ENCODE data around the gene NKD2.
"Not testable (repeated sequence)": the region's sequence is repeated elsewhere in the genome, so short reads cannot be mapped to it uniquely, and the experiment has no call there.

Gene NKD2

DNA sequence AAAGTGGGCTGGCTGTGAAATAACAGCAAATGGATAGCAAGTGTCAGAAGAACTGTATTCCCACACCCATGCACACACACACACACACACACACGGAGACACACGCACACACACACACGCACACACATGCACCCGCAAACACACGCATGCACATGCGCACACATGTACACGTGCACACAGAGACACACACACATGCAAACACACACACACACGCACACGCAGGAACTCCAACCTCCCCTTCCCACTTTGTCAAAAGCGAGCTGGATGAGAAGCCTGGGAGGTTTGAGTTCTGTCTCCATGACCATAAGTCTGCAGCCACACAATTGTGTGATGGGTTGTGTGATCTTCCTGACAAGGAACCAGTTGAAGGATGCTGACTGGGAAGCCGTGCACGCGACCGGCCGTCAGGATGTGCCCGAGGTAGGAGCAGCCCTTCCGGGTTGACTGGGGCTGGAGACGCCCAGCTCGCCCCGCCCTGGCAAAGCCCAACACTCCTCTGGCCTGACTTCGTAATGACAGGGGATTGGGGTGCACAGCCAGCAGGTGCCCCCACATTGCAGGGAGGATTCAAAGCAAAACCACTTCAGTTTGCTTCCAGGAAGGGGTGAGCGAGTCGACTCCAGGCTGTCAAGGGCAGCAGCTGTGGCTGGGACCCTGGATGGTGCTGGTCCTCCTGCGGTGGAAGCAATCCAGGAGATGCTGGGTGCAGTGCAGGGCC, 29.3 kb upstream of the NKD2 start:
- DNase-seq = no peak

DNA sequence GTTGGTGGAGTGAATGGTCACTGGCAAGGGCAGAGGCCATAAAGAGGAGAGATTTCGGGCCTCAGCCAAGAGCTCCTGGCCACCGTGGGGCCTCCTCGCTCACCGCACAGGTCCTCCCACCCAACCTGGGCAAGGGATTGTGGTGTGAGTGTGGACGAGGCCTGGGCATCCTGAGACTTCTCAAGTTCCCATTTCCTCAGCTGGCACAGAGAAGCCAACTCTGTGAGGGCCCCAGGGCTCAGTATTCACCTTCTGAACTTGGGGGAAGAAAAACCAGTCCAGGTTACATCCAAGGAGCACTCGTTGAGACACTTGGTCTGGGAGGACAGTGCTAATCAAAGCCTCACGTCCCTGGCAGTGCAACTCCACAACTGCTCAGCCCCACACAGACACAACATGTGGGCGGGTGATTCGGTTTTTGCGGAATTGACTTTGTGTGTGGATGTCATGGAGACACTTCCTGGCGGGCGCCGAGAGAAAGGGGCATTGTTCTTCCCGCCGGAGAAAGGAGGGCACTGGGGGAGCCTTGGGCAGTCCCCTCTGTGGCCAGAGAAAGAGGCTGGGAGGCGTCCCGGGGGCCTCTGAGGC, 28.5 kb upstream of the NKD2 start:
- DNase-seq = no peak

DNA sequence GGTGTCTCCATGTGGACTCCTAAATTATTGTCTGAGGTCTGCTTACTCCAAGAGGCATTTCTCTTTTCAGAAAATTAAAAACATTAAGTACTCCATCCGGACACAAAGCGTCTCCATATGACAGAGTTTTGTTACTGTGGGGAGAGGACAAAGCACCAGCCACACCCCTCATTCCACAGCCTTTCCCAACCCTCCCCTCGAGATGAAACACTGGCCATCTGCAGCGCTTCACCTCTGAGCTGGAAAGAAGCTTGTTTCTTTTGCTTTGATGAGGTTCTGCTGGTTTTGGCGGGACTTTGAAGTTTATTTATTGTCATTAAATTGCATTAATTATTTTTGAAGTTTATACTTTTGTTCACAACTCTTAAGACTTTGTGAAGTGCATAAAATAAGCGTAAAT, 27.6 kb upstream of the NKD2 start:
- DNase-seq = no peak

DNA sequence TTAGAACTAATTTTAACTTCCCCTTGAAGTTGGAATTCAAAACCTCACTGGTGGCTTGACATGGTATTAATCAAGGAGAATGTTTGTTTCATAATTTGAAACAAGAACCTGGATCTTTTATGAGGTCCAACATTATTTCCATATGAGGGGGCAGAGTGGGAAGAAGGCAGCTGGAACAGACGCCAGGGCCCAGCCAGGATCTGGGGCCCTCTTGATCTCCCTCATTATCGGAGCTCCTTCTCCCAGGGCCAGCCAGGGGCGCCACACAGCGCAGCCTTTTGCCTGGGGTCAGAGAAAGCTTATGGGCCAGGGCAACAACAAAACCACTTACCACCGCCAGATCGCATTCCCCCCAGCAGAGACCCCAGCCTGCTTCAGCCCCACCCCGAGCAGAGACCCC, 27.1 kb upstream of the NKD2 start:
- DNase-seq = no peak

DNA sequence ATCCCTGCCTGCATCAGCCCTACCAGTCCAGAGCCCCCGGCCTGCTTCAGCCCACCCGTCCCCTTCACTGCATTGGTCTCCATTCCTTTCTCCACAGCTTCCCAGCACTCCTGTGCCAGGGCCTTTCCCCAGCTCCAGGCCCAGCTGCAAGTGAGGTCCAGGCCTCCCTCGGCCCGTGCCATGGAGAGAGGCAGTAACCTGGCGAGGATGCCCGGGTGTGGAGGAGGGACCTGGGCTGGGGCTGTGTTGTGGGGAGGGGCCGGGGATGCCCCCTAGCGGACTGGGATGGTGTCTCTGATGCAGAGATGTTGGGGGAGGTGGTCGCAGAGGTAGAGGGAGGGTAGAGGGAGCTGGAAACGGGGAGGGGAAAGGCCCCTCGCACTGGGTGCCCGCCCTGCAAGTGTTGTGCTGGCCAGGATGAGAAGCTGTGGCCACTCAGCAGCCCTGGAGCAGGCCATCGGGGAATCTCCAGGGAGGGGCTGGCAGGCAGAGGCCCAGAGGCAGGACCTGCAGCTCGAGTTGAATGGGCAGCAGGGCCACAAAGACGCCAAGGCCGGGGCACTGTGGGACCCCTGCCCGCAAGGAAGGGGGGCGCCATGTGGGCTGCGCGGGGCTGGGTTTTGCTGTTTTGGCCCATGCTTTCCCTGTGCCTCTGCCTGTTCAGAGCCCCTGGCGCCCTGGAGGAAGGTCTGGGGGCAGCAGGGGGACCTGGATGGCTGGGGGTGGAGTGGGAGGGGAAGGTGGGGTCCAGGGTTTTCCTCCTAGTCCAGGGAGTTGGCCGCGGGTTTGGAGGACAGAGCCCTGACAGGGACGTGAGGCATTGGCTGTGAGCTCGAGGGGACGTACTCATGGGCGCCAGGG, 26.0 kb upstream of the NKD2 start:
- no peak for DNase-seq

DNA sequence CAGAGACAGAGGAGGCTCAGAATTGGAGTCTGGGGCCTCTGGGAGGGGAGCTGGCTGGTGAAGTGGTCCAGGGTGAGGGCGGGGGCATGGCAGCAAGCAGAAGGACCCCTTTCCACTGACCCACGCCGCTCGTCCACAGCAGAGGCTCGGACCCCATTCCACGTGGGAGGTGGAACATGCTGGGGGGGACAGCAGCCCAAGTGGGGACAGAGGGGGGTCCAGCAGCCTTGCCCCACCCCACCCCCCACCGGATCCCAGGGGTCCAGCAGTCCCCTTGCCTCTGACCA, 25.4 kb upstream of the NKD2 start:
- no peak for DNase-seq

DNA sequence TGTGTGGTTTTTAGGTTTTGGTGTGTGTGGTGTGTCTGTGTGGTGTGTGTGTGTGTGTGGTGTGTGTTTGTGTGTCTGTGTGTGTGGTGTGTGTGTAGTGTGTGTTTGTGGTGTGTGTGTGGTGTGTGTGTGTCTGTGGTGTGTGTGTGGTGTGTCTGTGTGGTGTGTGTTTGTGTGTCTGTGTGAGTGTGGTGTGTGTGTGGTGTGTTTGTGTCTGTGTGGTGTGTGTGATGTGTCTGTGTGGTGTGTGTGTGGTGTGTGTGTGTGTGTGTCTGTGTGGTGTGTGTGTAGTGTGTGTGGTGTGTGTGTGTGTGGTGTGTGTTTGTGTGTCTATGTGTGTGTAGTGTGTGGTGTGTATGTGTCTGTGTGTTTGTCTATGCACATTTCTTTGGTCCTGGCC, 25.0 kb upstream of the NKD2 start:
- DNase-seq = no peak

DNA sequence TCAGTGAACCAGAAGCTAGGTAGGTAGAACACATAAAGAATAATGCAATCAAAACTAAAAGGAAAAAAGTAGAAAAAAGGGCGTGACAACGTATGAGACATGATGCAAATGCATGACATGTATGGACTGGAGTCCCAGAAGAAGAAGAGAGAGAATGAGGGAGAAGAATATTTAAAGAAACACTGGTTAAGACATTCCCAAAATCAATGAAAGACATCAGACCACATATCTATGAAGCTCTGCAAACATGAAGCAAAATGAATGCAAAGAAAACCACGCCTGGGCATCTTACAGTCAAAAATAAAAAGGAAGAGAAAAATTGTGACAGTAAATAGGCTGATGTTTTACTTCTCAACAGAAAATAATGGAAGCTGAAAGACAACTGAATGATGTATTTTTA, 23.8 kb upstream of the NKD2 start:
- DNase-seq = no peak

DNA sequence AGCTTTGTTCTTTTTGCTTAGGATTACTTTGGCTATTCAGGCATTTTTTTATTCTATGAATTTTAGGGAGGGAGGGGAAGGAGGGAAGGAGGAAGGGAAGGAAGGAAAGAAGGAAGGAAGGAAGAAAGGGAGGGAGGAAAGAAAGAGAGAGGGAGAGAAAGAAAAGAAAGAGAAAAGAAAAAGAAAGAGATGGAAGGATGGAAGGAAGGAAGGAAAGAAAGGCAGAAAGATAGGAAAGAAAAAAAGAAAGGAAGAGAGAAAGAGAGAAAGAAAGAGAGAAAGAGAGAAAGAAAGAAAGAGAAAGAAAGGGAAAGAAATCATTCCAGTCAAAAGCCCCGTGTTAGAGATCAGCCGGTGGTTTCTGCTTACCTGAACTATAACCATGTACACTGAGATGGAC, 20.8 kb upstream of the NKD2 start:
- DNase-seq = no peak

DNA sequence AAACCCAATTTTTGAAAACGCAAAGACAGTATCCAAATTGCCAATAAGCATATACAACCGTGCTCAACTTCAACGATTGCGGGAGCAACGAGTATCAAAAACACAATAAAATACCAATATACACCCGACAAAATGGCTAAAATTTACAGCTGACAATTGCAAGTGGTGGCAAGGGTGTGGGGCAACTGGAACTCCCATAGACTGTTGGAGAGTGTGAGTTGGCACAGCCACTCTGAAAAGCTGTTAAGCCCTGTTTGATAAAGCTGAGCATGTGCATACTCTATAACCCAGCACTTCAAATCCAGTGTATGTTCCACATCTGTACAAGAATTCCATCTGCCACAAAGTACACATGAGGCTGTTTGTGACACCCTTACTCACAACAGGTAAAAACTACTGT, 20.3 kb upstream of the NKD2 start:
- DNase-seq = no peak

DNA sequence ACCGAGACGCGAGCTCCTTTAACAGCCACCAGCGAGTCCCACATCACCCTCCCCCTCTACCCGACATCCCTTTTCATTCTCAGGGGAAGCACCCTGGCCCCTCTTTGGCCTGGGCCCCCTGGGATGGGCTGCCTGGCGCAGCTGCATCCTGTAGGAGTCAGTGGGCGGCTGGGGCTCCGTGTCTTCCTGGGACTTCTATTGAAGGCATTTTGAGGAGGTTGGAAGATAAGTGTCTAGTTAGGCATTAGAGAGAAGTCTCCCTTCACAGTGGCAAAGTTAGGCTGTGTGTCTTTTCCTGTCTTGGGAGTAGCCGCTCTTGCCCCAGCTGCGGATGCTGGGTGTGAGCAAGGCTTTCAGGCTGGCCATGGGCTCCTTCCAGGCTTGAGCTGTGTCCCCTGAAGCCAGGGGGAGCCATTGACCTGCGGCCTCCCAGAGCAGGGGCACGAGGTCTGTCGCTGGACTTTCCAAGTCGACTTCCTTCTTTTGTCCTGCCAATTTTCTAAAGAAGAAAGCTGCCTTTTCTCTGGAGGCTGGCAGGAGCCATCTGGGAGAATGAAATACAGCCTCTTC, 18.6 kb upstream of the NKD2 start:
- no peak for DNase-seq

DNA sequence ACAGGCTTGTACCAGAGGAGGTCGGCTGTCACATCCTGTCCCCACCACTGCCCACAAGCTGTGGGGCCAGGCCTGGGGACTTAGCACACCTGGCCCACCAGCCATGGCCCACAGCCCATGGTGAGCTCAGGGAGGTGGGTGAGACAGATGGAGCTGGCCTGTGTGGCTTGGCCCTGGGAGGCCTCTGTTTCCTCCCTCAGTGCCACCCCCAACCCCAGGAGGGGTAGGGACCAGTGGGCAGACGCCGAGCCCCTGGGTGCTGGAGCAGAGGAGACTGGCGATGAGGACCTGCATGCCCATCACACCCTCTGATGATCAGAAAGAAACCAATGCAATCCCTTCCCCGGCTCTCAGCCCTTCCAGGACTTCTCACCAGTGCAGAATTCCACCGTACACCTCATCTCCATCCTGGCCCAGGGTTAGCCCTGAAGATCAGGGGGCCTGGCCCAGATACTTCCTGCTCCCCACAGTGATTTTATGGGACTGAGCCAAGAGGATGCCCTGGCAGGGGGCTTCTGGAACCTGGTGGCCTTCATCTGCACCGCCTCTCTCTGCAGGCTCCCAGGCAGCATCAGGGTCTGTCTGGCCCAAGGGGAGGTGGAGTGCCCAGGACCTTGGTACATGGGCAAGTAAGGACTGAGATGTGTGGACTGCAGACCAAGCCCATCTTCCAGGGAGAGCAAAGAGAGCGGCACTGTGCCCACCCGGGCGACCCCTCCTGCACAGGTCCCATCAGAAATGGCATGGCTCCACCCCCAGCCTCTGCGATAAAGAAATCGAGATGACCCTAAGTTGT, 16.9 kb upstream of the NKD2 start:
- no peak for DNase-seq

DNA sequence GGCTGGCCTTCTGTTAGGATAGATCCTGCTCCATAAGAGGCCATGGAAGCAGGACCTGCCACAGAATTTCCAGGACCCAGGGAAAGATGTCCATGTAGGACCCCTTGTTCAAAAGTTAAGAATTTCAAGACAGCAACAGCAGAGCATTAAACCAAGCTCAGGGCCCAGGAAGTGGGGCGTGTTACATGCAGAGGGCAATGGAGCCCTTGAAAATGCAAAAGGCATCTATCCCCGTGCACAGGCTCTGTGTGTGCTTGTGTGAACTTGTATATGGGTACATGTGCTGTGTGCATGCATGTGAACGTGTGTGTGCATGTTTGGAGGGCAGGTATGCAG, 14.4 kb upstream of the NKD2 start:
- DNase-seq = no peak

DNA sequence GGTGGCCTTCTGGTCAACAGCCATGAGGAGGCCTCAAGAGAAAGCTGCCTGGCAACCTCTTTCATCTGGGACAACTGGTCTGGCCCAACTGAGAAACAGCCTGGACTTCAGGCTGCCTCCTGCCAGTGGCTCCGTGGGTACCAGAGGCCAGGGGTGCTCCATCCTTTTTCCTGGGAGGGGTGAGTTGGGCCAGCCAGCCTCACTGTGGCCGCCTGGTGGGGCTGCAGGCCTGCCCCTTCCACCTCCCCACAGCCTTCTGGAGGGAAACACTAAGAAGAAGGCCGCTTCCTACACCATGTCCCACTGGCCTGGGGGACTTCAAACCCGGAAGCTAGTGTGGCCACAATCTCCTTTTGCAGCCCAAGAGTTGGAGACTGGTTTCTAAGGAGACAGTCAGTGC, 13.8 kb upstream of the NKD2 start:
- no peak for DNase-seq

DNA sequence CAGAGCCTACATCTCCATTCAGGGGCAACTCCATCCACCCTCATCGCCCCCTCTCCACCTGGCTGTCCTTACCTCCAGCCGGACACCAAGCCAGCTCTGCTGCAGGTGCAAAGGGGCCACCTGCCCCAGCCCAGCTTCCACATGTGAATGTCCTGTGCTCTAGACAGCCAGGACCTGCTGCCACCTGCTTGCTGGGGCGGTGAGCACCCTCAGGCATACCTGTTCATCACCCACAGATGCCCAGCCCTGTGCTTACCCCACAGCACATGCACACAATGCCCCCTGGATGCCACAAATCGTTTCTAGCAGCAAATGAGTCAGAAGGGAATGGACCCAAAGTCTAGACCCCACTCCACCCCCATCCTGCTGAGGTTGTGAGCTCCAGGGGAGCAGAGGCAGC, 13.3 kb upstream of the NKD2 start:
- DNase-seq = no peak

DNA sequence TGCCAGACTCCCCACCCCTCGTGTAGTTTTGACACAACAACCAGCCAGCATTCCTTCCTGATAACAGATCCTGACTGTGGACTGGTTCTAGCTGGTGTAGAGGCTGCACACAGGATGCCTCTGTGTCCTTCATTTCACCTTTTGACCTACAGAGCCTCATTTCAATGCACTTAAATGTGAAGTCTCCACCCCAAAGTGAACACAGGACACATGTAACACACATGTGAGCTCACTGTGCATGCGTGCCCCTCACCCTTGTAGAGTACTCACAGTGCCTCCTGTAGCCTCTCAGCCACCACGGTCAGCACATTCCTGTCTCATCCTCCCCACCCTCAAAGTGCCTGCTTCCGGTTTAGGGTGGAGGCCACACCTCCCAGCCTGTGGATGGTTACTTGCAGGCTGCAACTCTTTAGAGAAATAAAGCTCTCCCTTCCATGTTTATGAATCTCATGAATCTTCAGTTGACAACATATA, 11.6 kb upstream of the NKD2 start:
- DNase-seq = no peak

DNA sequence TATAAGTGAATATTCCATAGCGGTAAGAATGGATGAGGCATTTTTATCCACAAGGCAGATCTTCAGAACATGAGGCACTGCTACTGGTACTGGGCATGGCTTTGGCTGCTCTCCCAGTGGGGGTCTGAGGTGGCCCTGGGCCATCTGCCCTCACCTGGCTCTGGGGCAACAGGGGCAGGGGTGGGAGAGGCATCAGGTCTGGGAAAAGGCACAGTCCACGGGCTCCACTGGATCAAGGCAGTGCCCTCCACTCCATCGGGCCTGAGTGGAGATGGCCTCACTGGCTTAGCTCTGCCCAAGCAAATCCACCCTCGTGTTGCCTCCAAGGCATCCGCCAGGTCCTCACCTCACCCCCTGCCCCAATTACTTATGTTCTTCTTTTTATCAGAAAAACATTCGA, 10.9 kb upstream of the NKD2 start:
- DNase-seq = no peak

DNA sequence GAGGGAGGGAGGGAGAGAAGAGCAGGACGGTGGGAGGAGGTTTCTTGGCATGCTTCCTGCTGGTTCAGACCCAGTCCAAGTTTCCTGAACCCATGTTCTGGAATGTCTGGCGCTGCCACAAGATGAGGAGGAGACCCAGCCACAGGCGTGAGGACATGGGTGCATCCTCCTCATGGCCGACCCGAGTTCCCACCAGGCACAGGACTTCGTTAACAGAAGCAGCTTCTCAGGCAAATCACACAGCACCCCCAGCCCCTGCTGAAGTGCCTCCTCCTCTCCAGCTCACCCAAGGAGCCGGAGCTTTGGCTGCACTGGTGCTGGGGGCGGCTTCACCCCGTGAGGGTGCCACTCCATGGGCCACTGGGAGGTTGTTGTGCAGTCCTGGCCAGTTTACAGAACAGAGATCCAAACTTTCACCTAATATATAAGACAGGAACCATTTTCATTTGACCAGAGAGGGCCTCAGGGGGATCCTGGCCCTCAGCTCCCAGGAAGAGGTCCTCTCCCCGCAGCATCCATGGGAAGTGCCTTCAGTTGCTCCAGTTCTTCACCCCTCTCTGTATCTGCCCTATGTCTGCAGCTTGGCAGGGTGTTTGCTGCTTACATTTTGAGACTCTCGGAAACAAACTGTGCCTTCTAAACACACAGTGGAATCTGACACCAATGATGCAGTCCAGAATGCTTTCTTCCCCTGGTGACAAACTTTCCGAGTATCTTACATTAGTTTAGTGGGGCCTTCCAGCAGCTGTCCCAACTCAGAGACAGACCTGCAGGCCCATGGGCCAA, 10.2 kb upstream of the NKD2 start:
- DNase-seq = no peak

DNA sequence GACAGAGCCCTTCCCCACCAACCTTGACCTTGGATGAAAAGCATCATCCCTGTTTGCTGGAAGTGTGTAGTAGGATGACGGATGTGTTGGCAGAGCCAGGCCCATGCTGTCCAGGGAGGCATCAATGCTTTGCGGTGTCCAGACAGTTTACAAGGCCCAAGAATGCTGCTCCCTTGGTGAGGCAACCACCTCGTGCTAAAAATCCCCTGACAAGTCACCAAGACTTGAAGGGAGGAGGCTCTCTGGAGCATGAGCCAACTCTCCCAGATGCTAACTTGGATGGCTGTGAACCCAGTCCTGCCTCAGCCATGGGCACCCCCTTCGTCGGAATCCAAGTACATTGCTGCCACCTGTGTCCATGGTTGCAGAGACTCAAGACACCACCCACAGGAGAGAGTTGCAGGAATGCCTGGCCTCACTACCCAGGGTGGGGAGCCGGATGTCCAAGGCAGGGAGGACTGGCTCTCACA, 9.5 kb upstream of the NKD2 start:
- DNase-seq = no peak

DNA sequence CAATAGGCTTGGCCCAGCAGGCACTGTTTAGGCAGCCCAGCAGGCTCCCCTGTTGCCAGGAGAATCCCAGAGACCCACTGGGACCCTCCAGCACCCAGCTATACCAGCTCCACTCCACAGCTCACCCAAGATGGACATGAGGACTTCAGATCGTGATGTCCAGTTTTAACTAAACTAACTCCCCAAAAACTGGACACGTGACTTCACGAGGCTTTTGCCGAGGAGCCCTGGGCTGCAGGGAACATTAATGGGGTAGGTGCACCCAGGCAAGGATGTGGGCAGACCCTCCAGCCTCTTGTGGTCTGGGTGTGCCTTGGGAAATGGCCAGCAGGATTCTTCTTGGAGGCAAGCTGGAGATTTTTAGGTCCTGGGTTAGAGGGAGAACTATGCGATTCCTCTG, 8.9 kb upstream of the NKD2 start:
- DNase-seq = no peak

DNA sequence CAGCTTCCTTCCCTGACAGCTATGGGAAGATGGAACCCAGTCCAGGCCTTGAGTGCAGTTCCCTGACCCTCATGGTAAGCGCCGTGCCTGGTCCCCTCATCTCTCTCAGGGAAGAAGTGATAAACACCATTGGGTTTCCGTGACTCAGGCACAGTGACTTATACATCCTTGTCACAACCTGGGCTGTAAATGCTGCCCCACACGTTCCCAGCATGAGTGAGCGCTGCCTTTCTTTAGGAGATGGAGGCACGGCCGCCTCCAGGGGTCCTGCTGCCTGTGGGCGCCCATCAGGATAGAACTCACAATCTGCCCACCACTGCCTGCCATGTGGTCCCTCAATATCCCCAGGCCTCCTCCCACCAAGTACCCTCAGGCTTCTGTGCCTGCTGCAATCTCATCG, 8.3 kb upstream of the NKD2 start:
- DNase-seq = no peak

DNA sequence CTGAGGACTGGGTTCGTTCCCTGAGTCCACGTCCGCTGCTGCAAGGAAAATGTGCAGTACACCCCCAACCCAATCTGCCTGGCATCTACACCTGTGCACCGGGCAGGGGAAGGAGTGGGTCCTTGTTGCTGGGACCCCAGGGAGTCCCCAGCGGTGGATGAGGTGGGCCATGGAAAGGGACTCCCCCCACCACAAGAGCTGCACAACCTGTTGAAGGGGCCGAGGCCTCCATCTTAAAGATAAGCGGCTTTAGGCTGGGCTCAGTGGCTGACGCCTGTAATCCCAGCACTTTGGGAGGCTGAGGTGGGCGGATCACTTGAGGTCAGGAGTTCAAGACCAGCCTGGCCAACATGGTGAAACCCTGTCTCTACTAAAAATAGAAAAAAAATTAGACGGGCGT, 7.8 kb upstream of the NKD2 start:
- DNase-seq = not testable (repeated sequence)
